ENCODE measurements around the gene PARD3.

The PARD3 gene

GRCh38 chr10:34347131-34347530, 468.0 kb downstream of the PARD3 start:
- no peak for DNase-seq (ENCODE audit: low read depth in 2 of 2)

- DNase-seq (ENCODE audit: low read depth in 2 of 2): no peak
These were observed 468.5 kb downstream of the PARD3 start for GRCh38 chr10:34346516-34347100.

- no peak for DNase-seq (ENCODE audit: low read depth in 2 of 2)
These were observed 469.7 kb downstream of the PARD3 start for GRCh38 chr10:34345383-34345782.

GRCh38 chr10:34343764-34344163, 471.3 kb downstream of the PARD3 start:
- DNase-seq (ENCODE audit: low read depth in 2 of 2): no peak

- DNase-seq (ENCODE audit: low read depth in 2 of 2): no peak
These were observed 473.6 kb downstream of the PARD3 start for GRCh38 chr10:34341473-34341872.

GRCh38 chr10:34340934-34341333, 474.2 kb downstream of the PARD3 start:
- DNase-seq (ENCODE audit: low read depth in 2 of 2): no peak

GRCh38 chr10:34339816-34340553, 475.1 kb downstream of the PARD3 start:
- DNase-seq (ENCODE audit: low read depth in 2 of 2): no peak

GRCh38 chr10:34337917-34338316, 477.2 kb downstream of the PARD3 start:
- DNase-seq (ENCODE audit: low read depth in 2 of 2): no peak

- DNase-seq (ENCODE audit: low read depth in 2 of 2): no peak
These were observed 479.0 kb downstream of the PARD3 start for GRCh38 chr10:34335960-34336690.

GRCh38 chr10:34334908-34335307, 480.2 kb downstream of the PARD3 start:
- no peak for DNase-seq (ENCODE audit: low read depth in 2 of 2)

- DNase-seq (ENCODE audit: low read depth in 2 of 2): no peak
These were observed 481.6 kb downstream of the PARD3 start for GRCh38 chr10:34333513-34333912.

- DNase-seq (ENCODE audit: low read depth in 2 of 2): no peak
These were observed 487.9 kb downstream of the PARD3 start for GRCh38 chr10:34327184-34327583.

- DNase-seq (ENCODE audit: low read depth in 2 of 2): no peak
These were observed 491.9 kb downstream of the PARD3 start for GRCh38 chr10:34323192-34323591.

- DNase-seq (ENCODE audit: low read depth in 2 of 2): no peak
These were observed 494.8 kb downstream of the PARD3 start for GRCh38 chr10:34320265-34320664.

GRCh38 chr10:34319197-34319846, 495.8 kb downstream of the PARD3 start:
- no peak for DNase-seq (ENCODE audit: low read depth in 2 of 2)

GRCh38 chr10:34316154-34316553, 498.9 kb downstream of the PARD3 start:
- no peak for DNase-seq (ENCODE audit: low read depth in 2 of 2)

- DNase-seq (ENCODE audit: low read depth in 2 of 2): no peak
These were observed 500.6 kb downstream of the PARD3 start for GRCh38 chr10:34314457-34314856.

- DNase-seq (ENCODE audit: low read depth in 2 of 2): no peak
These were observed 501.2 kb downstream of the PARD3 start for GRCh38 chr10:34313888-34314287.

GRCh38 chr10:34313353-34313752, 501.7 kb downstream of the PARD3 start:
- no peak for DNase-seq (ENCODE audit: low read depth in 2 of 2)

- no peak for DNase-seq (ENCODE audit: low read depth in 2 of 2)
These were observed 503.4 kb downstream of the PARD3 start for GRCh38 chr10:34311679-34312078.

- no peak for DNase-seq (ENCODE audit: low read depth in 2 of 2)
These were observed 504.9 kb downstream of the PARD3 start for GRCh38 chr10:34310234-34310633.

- no peak for DNase-seq (ENCODE audit: low read depth in 2 of 2)
These were observed 509.9 kb downstream of the PARD3 start for GRCh38 chr10:34305189-34305588.

Data from stimulated activated CD4-positive, alpha-beta T cell treated with anti-CD3 and anti-CD28 coated beads, Interleukin-1b, Interleukin-23, amount 100 ng/mL, for 1 hour (primary cell).